ENCODE measurements around the gene PDE9A. TPM values are rescaled to one million over a fixed set of nuclear protein-coding genes. Genes with fewer than 3 reads are reported as not detected.

Gene PDE9A
- total and polyA plus RNA-seq, 2 of the 4 experiments (the other 2 are of a cell fraction) = 0.89 to 0.90 TPM

DNA sequence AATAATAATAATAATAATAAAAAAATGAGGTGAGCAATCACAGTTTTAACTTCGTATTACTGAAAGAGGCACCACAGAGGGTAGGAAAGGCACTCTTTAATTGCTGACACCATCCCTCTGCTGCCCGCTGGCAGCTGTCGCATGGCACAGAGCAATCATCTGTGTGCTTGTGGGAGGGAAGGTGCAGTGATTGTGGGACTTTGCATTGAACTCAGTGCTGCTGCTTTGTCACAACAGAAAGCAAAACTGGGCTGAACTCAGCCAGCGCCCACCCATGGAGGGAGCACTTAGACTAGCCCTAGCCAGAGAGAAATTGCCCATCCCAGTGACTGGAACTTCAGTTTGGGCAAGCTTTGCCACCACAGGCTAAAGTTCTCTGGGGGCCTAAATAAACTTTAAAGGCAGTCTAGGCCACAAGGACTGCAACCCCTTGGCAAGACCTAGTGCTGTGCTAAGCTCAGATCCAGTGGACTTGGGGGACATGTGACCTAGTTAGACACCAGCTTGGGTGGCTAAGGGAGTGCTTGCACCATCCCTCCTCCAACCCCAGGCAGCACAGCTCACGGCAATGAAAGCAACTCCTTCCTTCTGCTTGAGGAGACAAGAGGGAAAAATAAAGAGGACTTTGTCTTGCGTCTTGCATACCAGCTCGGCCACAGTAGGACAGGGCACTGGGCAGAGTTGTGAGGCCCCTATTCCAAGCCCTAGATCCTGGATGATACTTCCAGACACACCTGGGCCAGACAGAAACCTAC is 166.6 kb downstream of the PDE9A start (continued):
- TF ChIP-seq MAZ (IDR thresholded peaks at IDR 0.05; ENCODE audit: borderline replicate concordance, low read depth, low read length) = no peak

DNA sequence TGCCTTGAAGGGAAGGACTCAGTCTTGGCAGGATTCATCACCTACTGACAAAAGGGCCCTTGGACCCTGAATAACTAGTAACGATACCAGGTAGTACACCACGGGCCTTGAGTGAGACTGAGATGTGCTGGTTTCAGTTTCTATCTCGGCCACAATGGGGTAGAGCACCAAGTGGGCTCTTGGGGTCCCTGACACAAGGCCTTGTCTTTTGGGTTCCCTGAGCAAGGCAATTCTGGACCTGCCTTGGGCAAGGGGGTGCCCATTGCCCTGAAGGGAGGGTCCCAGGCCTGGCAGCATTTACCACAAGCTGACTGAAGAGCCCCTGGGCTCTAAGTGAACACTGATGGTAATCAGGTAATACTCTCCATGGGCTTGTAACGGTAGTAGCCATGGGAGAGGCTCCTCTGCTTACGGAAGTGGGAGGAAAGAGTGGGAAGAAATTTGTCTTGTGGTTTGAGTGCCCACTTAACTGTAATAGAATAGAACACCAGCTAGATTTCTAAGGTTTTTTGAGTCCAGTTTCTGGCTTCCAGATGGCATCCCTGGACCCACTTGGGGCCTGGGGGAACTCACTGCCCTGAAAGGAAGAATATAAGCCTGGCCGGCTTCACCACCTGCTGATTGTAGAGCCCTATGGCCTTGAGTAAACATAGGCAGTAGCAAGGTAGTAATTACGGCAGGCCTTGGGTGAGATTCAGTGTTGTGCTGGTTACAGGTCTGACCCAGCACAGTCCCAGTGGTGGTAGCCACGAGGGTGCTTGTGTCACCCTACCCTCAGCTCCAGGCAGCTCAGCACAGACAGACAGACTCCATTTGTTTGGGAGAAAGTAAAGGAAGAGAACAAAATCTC is 167.4 kb downstream of the PDE9A start:
- TF ChIP-seq RCOR1 (IDR thresholded peaks at IDR 0.05; ENCODE audit: insufficient replicate concordance, low read length) (no peak), MAZ (IDR thresholded peaks at IDR 0.05; ENCODE audit: borderline replicate concordance, low read depth, low read length) (no peak), RFX5 (IDR thresholded peaks at IDR 0.05; ENCODE audit: low read depth, low read length) (no peak), MXI1 (IDR thresholded peaks at IDR 0.05; ENCODE audit: borderline replicate concordance, low read depth, low read length) (no peak)
- in situ Hi-C loops (cut with MboI; ENCODE audit: low sequenced_read_pairs) = no loop called here
- ATAC-seq (ENCODE audit: low read depth) (no peak), DNase-seq (no peak)
- ChIA-PET POLR2A (ENCODE audit: unreplicated experiment) (no interaction called here), CTCF (no interaction called here)
- dilution Hi-C loops (cut with HindIII; ENCODE audit: low sequenced_read_pairs, unreplicated experiment) = no loop called here
- Histone ChIP-seq H3K14ac (replicated peaks; ENCODE audit: low read depth, low read length) (no peak overlapping the region), H4K91ac (ENCODE audit: insufficient read depth, low read depth, low read length) (no peak overlapping the region), H3K56ac (ENCODE audit: extremely low read depth, insufficient read depth, low read length) (no peak overlapping the region), H2AK5ac (ENCODE audit: low read depth, low read length) (no peak overlapping the region), H2AFZ (replicated peaks; ENCODE audit: low read length, poor library complexity) (no peak overlapping the region), H4K5ac (ENCODE audit: low read depth, low read length) (no peak overlapping the region), H3K4me1 (ENCODE audit: control insufficient read depth, insufficient read depth, low read length) (no peaks in the 10 kb centered on the region), H2BK5ac (ENCODE audit: low read depth, low read length, poor library complexity, severe bottlenecking) (no peak overlapping the region), H3K79me1 (ENCODE audit: low read depth in 1 of 2, low read length in 2 of 2) (no peaks in the 10 kb centered on the region), H2BK20ac (ENCODE audit: low read depth, low read length) (no peak overlapping the region), H3K23ac (ENCODE audit: low read depth, low read length) (no peak overlapping the region), H3K4me2 (ENCODE audit: low read depth, low read length) (no peak overlapping the region), H3K9me1 (ENCODE audit: insufficient read depth, low read length) (no peaks in the 10 kb centered on the region), H3K18ac (ENCODE audit: low read depth, low read length) (no peak overlapping the region), H3K4ac (ENCODE audit: low read depth, low read length) (no peak overlapping the region), H3K27me3 (ENCODE audit: control insufficient read depth, insufficient read depth, low read length) (no peaks in the 10 kb centered on the region; the same call in none of the 2 replicates), H2BK120ac (ENCODE audit: low read depth, low read length) (no peak overlapping the region), H4K20me1 (ENCODE audit: insufficient read depth, low read length) (no peaks in the 10 kb centered on the region), H3K9me3 (ENCODE audit: control insufficient read depth, insufficient read depth, low read length) (no peaks in the 10 kb centered on the region), H3K4me3 (ENCODE audit: insufficient read depth, low read depth, low read length) (no peak overlapping the region), H2AK9ac (replicated peaks; ENCODE audit: low read depth, low read length, poor library complexity) (no peak overlapping the region), H3K9ac (ENCODE audit: low read depth, low read length) (no peak overlapping the region), H3K27ac (ENCODE audit: insufficient read depth, low read length) (no peak overlapping the region), H3K36me3 (ENCODE audit: control insufficient read depth, insufficient read depth, low read length) (no peaks in the 10 kb centered on the region), H4K8ac (ENCODE audit: low read depth in 2 of 2, low read length in 2 of 2) (no peak overlapping the region), H2BK15ac (ENCODE audit: low read depth, low read length) (no peak overlapping the region)
- no TSS peak for BruUV-seq (replicated peaks)
- WGBS, 2 experiments (ENCODE audit: extremely low coverage in 2 of 2, insufficient read length in 1 of 2) = 60% methylated on average over 1 of the region's 8 CpGs; no CpG with 5 or more reads in 1 of the 2 experiments
- intact Hi-C loops (cut with micrococcal nuclease) = no loop called here

Other genes with a start within 250 kb of the PDE9A start
- not detected in 2 replicates for gene UBASH3A, start 249.7 kb upstream of the PDE9A start, total RNA-seq (2012; rRNA removed)
- not detected in 2 replicates for gene UBASH3A, start 249.7 kb upstream of the PDE9A start, polyA plus RNA-seq (2012; rRNA removed)
- gene RSPH1, start 157.4 kb upstream of the PDE9A start, total RNA-seq (2012; rRNA removed) = not detected in 2 replicates
- gene RSPH1, start 157.4 kb upstream of the PDE9A start, polyA plus RNA-seq (2012; rRNA removed) = not detected in 2 replicates
- 0.36 and 0.56 TPM in 2 replicates for gene SLC37A1, start 139.8 kb upstream of the PDE9A start, total RNA-seq (2012; rRNA removed)
- gene SLC37A1, start 139.8 kb upstream of the PDE9A start, polyA plus RNA-seq (2012; rRNA removed) = 0.48 and 0.65 TPM in 2 replicates
- 8.6 and 11.3 TPM in 2 replicates for gene WDR4, start 225.9 kb downstream of the PDE9A start, total RNA-seq (2012; rRNA removed)
- 20.2 and 20.8 TPM in 2 replicates for gene WDR4, start 225.9 kb downstream of the PDE9A start, polyA plus RNA-seq (2012; rRNA removed)
- gene NDUFV3, start 239.7 kb downstream of the PDE9A start, total RNA-seq (2012; rRNA removed) = 55.6 and 62.5 TPM in 2 replicates
- 38.5 and 44.1 TPM in 2 replicates for gene NDUFV3, start 239.7 kb downstream of the PDE9A start, polyA plus RNA-seq (2012; rRNA removed)